ENCODE data around the gene KCNQ1. TPM values are rescaled to one million over a fixed set of nuclear protein-coding genes. Genes with fewer than 3 reads are reported as not detected.

Gene KCNQ1
- total RNA-seq, 2 donors from 2014 or later = 38.9 to 46.1 TPM

DNA sequence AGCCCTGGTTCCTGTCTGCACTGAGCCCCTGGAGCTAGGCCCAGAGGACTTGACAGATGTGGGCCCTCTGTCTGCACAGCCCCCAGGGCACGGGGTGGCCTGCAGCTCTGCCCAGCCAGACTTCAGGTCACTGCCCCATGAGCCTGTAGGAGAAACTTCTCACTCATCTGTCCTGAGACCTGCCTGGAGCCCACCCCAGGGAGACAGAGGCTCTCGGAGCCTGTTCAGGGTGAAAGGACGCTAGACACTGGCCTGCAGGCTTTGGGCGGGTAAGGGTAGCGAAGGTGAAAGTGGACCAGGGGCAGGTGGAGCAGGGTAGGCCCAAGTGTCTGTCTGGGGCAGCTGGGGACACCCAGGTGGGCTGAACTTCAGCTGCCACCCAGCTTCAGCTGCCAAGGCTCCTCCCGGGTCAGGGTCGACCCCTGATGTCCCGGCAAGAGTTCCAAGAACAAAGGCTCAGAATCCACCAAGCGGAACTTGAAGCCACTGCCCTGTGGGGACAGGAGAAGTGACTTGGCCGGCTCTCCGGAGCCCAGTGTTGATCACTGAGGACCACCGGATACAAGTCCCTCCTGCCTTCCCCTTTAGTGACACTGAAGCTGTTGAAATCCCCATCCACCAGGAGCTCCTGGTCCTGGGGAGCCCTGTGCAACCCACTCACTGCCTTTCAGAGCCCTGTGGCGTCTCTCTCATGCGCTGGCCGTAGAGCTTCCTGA, 90.3 kb downstream of the KCNQ1 start:
- Histone ChIP-seq H3K36me3 (replicated peaks in 1 of 2; ENCODE audit: insufficient read depth in 1 of 2, low read depth in 2 of 2) (no peaks in the 10 kb centered on the region), H3K4me3 (no peak overlapping the region), H3K27me3 (no peaks in the 10 kb centered on the region), H3K27ac (no peak overlapping the region), H3K9me3 (no peaks in the 10 kb centered on the region), H3K4me1 (peaks cover 13% of the 10 kb centered on the region)
- TF ChIP-seq, protein P1, sequence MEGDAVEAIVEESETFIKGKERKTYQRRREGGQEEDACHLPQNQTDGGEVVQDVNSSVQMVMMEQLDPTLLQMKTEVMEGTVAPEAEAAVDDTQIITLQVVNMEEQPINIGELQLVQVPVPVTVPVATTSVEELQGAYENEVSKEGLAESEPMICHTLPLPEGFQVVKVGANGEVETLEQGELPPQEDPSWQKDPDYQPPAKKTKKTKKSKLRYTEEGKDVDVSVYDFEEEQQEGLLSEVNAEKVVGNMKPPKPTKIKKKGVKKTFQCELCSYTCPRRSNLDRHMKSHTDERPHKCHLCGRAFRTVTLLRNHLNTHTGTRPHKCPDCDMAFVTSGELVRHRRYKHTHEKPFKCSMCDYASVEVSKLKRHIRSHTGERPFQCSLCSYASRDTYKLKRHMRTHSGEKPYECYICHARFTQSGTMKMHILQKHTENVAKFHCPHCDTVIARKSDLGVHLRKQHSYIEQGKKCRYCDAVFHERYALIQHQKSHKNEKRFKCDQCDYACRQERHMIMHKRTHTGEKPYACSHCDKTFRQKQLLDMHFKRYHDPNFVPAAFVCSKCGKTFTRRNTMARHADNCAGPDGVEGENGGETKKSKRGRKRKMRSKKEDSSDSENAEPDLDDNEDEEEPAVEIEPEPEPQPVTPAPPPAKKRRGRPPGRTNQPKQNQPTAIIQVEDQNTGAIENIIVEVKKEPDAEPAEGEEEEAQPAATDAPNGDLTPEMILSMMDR (IDR thresholded peaks at IDR 0.05) = no peak
- TF ChIP-seq POLR2A (IDR thresholded peaks at IDR 0.05) = no peak
- WGBS, 2 donors = 89 to 91% methylated on average over 8 to 14 of the region's 15 CpGs
- intact Hi-C loops (cut with DNase I) = loop anchor here (5.0 kb wide), 2 partner anchors 342 to 357 kb away; no protein-coding TSS in a partner anchor
- peak in 2 of 4 donors; percentile 3 to 11 for DNase-seq
- ATAC-seq = no peak

DNA sequence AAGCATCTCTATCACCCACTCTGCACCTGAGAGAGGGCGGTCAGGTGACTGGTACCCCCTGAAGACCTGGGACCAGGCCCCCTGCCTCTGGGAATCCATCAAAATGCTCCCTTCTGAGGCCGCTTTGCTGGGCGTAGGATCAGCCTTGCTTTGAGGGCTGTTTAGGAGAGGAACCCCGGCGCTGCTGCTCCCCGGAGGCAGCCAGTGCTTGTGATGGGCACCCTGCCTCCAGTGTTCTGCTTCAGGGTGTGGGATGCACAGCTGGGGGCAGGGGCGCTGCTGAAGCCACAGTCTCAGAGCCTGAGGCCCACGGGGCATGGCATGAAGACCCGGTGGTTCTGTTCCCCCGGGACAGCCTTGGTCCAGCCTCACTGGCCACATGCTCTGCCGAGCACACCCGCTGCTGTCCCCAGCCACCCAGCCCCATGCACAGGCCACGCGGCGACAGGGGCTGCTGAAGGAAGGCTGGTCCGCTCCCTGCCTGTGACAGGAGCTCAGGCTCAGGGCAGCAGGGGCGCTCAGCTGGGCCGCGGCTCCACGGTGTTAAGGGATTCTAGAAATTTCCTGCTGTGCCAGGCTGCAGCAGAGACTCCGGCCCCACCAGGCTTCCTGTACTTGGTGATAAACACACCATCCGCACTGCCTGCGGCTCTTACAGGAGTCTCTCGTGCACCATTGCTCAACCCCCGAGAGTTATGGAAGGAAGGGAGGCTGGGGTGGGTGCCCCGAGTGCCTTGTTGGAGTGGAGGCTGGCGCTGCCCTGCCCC, 91.0 kb downstream of the KCNQ1 start:
- DNase-seq (peak in 2 of 4 donors; percentile 4 to 8), ATAC-seq (no peak)
- Histone ChIP-seq H3K36me3 (replicated peaks in 1 of 2; ENCODE audit: insufficient read depth in 1 of 2, low read depth in 2 of 2) (no peaks in the 10 kb centered on the region), H3K27ac (no peak overlapping the region), H3K4me3 (no peak overlapping the region), H3K4me1 (peaks cover 13% of the 10 kb centered on the region), H3K27me3 (no peaks in the 10 kb centered on the region), H3K9me3 (no peaks in the 10 kb centered on the region)
- 84 to 87% methylated on average over 5 to 16 of the region's 27 CpGs for WGBS, 2 donors
- TF ChIP-seq, protein P1 (IDR thresholded peaks at IDR 0.05) = no peak
- no peak for TF ChIP-seq POLR2A (IDR thresholded peaks at IDR 0.05)
- intact Hi-C loops (cut with DNase I) = loop anchor here (5.0 kb wide), 1 partner anchor 341 kb away; no protein-coding TSS in a partner anchor

DNA sequence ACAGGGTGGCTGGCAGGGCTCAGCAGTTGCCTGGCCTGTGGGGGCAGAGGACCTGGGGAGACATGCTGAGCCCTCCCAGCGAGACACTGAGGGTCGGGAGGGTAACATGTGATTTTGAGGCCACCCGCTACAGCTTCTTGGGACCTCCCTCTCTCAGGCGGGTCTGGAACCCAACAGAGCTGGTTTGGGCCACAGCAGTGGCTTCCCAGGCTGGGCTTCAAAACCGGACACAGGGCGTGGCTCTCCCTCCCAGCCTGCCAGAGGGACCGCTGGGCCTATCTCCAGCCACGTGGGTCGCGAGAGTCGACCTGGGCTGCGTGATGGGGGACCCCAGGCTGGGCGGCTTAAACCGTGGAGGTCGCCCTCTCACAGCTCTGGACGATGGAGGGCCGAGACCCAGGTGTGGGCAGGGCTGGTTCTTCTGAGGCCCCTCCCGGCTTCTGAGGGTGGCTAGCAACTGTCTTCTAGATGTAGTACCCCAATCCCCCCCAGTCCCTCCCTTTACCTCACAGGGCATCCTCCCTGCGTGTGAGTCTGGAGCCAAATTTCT, 91.7 kb downstream of the KCNQ1 start:
- ATAC-seq = no peak
- H3K9me3 ChIP-seq = no peaks in the 10 kb centered on the region
- WGBS, 2 donors = 91 to 92% methylated on average over 5 to 19 of the region's 19 CpGs
- intact Hi-C loops (cut with DNase I) = loop anchor here (5.0 kb wide), 1 partner anchor 341 kb away; no protein-coding TSS in a partner anchor
- H3K27ac ChIP-seq = no peak overlapping the region
- TF ChIP-seq POLR2A (IDR thresholded peaks at IDR 0.05) = no peak
- TF ChIP-seq, protein P1 (IDR thresholded peaks at IDR 0.05) = no peak
- H3K36me3 ChIP-seq (replicated peaks in 1 of 2; ENCODE audit: insufficient read depth in 1 of 2, low read depth in 2 of 2) = no peaks in the 10 kb centered on the region
- no peaks in the 10 kb centered on the region for H3K27me3 ChIP-seq
- DNase-seq = peak in 2 of 4 donors; percentile 5 to 8
- H3K4me1 ChIP-seq = peaks cover 13% of the 10 kb centered on the region
- no peak overlapping the region for H3K4me3 ChIP-seq

DNA sequence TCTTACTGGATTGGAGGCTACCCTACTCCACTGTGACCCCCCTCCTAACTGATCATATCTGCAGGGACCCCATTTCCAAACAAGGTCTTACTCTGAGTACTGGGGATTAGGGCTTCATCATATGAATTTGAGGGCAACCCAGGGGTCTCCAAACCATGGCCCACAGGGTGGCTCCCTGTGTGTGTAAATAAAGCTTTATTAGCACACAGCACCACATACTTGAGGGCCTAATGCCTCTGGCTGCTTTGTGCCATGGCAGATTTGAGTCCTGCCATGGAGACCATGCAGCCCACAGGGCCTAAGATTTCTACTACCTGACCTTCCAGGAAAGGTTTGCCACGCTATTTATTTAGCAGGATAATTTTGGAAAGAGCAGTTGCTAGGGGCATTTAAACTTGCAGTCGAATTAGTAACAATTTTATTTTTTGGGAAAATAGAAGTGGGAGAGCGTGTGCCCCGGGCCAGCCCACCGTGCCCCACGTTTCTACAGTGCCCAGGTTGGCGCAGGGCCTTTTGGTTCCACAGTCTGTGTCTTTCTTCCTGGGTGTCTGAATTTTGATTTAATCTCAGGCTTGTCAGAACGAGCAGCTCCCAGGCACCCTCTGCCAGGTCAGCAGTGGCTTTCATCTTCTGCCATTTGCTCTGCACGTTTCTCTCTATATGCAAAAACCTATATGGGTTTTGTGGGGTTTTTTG, 92.3 kb downstream of the KCNQ1 start:
- Histone ChIP-seq H3K36me3 (replicated peaks in 1 of 2; ENCODE audit: insufficient read depth in 1 of 2, low read depth in 2 of 2) (no peaks in the 10 kb centered on the region), H3K27me3 (no peaks in the 10 kb centered on the region), H3K4me1 (peaks cover 13% of the 10 kb centered on the region), H3K4me3 (no peak overlapping the region), H3K9me3 (no peaks in the 10 kb centered on the region), H3K27ac (no peak overlapping the region)
- intact Hi-C loops (cut with DNase I) = loop anchor here (5.0 kb wide), 1 partner anchor 340 kb away; no protein-coding TSS in a partner anchor
- TF ChIP-seq, protein P1 (IDR thresholded peaks at IDR 0.05) = no peak
- no peak for TF ChIP-seq POLR2A (IDR thresholded peaks at IDR 0.05)
- no peak for ATAC-seq
- WGBS, 2 donors = 93 to 95% methylated on average over 9 of the region's 9 CpGs
- peak in 1 of 4 donors; percentile 2 for DNase-seq

All from body of pancreas (tissue), 4 donors.